GM12878 (cell line): ENCODE measurements around the gene CTRB1. TPM values are rescaled to one million over a fixed set of nuclear protein-coding genes. Genes with fewer than 3 reads are reported as not detected.

Source experiments
- ATAC-seq: fragments of 200-7000 bp; cut with Tn5 transposase; 3 replicates; pipeline ENCODE4 v1.9.1; 2020; ENCODE audit warnings: mild to moderate bottlenecking, moderate library complexity
- BruUV-seq: library from RNA; stranded (reverse); fragments of 400-500 nt; replicated peaks from 2 replicates; lab custom pipeline; 2021; lab: Mats Ljungman, UMichigan
- CTCF ChIA-PET: fragments of 300-600 bp; sonication (Branson Sonifier 250); formaldehyde crosslinking; extraction: SDS; loops from one replicate; lab custom pipeline; 2021; ENCODE audit warnings: inconsistent platforms; lab: Yijun Ruan, JAX
- POLR2A ChIA-PET: fragments of 350-600 bp; formaldehyde crosslinking; extraction: SDS; loops from one replicate; lab custom pipeline; 2021; ENCODE audit warnings: inconsistent platforms; lab: Charles Lee
- RAD21 ChIA-PET: fragments of 300-600 bp; sonication (Branson Sonifier 250); formaldehyde crosslinking; loops from one replicate; lab custom pipeline; 2023; ENCODE audit warnings: antibody characterized with exemption; ENCODE audit not compliant: unreplicated experiment; lab: Charles Lee
- SMC1A ChIA-PET: fragments of 300-600 bp; sonication (Branson Sonifier 250); formaldehyde crosslinking; loops from one replicate; lab custom pipeline; 2023; ENCODE audit not compliant: unreplicated experiment, uncharacterized antibody; lab: Charles Lee
- DNase-seq: peaks from one replicate; pipeline ENCODE4 v3.0.0-alpha.2; 2011; ENCODE audit warnings: low read depth, low spot score
- FAIRE-seq: peaks from 3 replicates; lab custom pipeline; 2011; peaks lifted over from hg19 to GRCh38; lab: Jason Lieb, UNC
- H2AFZ ChIP-seq: 2 replicates; pipeline ENCODE4 v1.6.0; 2011; ENCODE audit warnings: low read depth, low read length, control low read depth; ENCODE audit not compliant: control insufficient read depth
- H3K27ac ChIP-seq: 2 replicates; pipeline ENCODE4 v1.5.1; 2011; ENCODE audit warnings: control low read depth; ENCODE audit not compliant: control insufficient read depth, insufficient read depth
- H3K27me3 ChIP-seq, 2 experiments: replicated peaks in 1 of 2; 2 replicates each; pipeline versions ENCODE4 v1.6.0 to v1.6.1; 2011; ENCODE audit warnings: low read length in 1 of 2; ENCODE audit not compliant: control insufficient read depth in 2 of 2, insufficient read depth in 2 of 2
- H3K36me3 ChIP-seq, 2 experiments: 2 replicates each; pipeline ENCODE4 v1.5.1; 2011; ENCODE audit warnings: low read length in 1 of 2; ENCODE audit not compliant: control insufficient read depth in 2 of 2, insufficient read depth in 2 of 2
- H3K4me1 ChIP-seq: 2 replicates; pipeline ENCODE4 v1.6.1; 2011; ENCODE audit warnings: mild to moderate bottlenecking, low read length, moderate library complexity, mixed read lengths; ENCODE audit not compliant: control insufficient read depth, insufficient read depth
- H3K4me2 ChIP-seq: 2 replicates; pipeline ENCODE4 v1.6.0; 2011; ENCODE audit warnings: control low read depth; ENCODE audit not compliant: control insufficient read depth, insufficient read depth
- H3K4me3 ChIP-seq: fragments of 200-600 bp; sonication (generic); 2 replicates; pipeline ENCODE4 v1.5.1; 2016
- H3K79me2 ChIP-seq: 2 replicates; pipeline ENCODE4 v1.6.0; 2011; ENCODE audit warnings: low read length; ENCODE audit not compliant: control insufficient read depth, insufficient read depth
- H3K9ac ChIP-seq: 2 replicates; pipeline ENCODE4 v1.8.0; 2011; ENCODE audit warnings: low read length, control low read depth, mixed read lengths; ENCODE audit not compliant: control insufficient read depth, insufficient read depth
- H3K9me3 ChIP-seq: replicated peaks from 3 replicates; pipeline ENCODE4 v1.5.1; 2011; ENCODE audit warnings: mild to moderate bottlenecking, low read length; ENCODE audit not compliant: control insufficient read depth, insufficient read depth
- H4K20me1 ChIP-seq: 2 replicates; pipeline ENCODE4 v1.6.0; 2011; ENCODE audit not compliant: control insufficient read depth, insufficient read depth
- ASH2L ChIP-seq: fragments of 300-600, 200-600 bp; sonication (generic); IDR thresholded peaks from 2 replicates; pipeline ENCODE4 v1.6.1; 2017; ENCODE audit warnings: low read depth, mild to moderate bottlenecking, borderline replicate concordance
- CBX3 ChIP-seq: fragments of 200-600 bp; sonication (generic); IDR thresholded peaks from 2 replicates; pipeline ENCODE4 v1.6.1; 2016; ENCODE audit warnings: low read depth, borderline replicate concordance
- CHD1 ChIP-seq: IDR thresholded peaks from 2 replicates; pipeline ENCODE4 v1.6.1; 2012; ENCODE audit warnings: low read depth, low read length, improper control_type of control experiment
- CREM ChIP-seq: IDR thresholded peaks from 2 replicates; pipeline ENCODE4 v1.6.1; 2014; ENCODE audit warnings: antibody characterized with exemption, low read depth
- FOXK2 ChIP-seq: fragments of 450-650 bp; IDR thresholded peaks from 2 replicates; pipeline ENCODE4 v1.6.1; 2017; ENCODE audit warnings: mild to moderate bottlenecking, moderate library complexity
- GABPA ChIP-seq: IDR thresholded peaks from 2 replicates; pipeline ENCODE4 v1.6.1; 2014; ENCODE audit warnings: antibody characterized with exemption, low read depth, mild to moderate bottlenecking, inconsistent platforms
- KLF5 ChIP-seq: fragments of 450-650 bp; IDR thresholded peaks from 2 replicates; pipeline ENCODE4 v1.6.1; 2014; ENCODE audit warnings: mild to moderate bottlenecking; ENCODE audit not compliant: partially characterized antibody
- MEF2A ChIP-seq: IDR thresholded peaks from 2 replicates; pipeline ENCODE4 v1.6.1; 2011; ENCODE audit warnings: low read depth, mild to moderate bottlenecking, low read length, moderate library complexity; ENCODE audit not compliant: insufficient read depth
- NFYA ChIP-seq: IDR thresholded peaks from 2 replicates; pipeline ENCODE4 v1.6.1; 2011; ENCODE audit warnings: low read depth, mild to moderate bottlenecking, low read length, improper control_type of control experiment, borderline replicate concordance
- PAX8 ChIP-seq: fragments of 450-650 bp; IDR thresholded peaks from 2 replicates; pipeline ENCODE4 v1.6.1; 2017; ENCODE audit warnings: mild to moderate bottlenecking, moderate library complexity
- POU2F2 ChIP-seq: IDR thresholded peaks from 3 replicates; pipeline ENCODE4 v1.6.1; 2011; ENCODE audit warnings: low read depth, mild to moderate bottlenecking, low read length, borderline replicate concordance
- RUNX3 ChIP-seq: IDR thresholded peaks from 2 replicates; pipeline ENCODE4 v1.6.1; 2012; ENCODE audit warnings: low read length, inconsistent platforms
- SUPT20H ChIP-seq: IDR thresholded peaks from 2 replicates; pipeline ENCODE4 v1.6.1; 2011; ENCODE audit warnings: low read depth, mild to moderate bottlenecking, low read length, moderate library complexity, borderline replicate concordance; ENCODE audit not compliant: control insufficient read depth
- YY1 ChIP-seq: IDR thresholded peaks from 2 replicates; pipeline ENCODE4 v1.6.1; 2011; ENCODE audit warnings: low read depth, mild to moderate bottlenecking, low read length
- ZNF207 ChIP-seq: fragments of 450-650 bp; IDR thresholded peaks from 2 replicates; pipeline ENCODE4 v1.6.1; 2014; ENCODE audit warnings: antibody characterized with exemption, mild to moderate bottlenecking, borderline replicate concordance
- WGBS: methylation state at CpG from one replicate; pipeline ENCODE4 v1.1.6; 2016; ENCODE audit warnings: low lambda C conversion rate; ENCODE audit not compliant: insufficient replicate concordance, insufficient coverage; ENCODE audit errors: missing lambda C conversion rate; 5-methylcytosine and 5-hydroxymethylcytosine counted together
- in situ Hi-C: fragments of 300-500 bp; cut with MboI; formaldehyde crosslinking; loops from 9 replicates; pipeline ENCODE4 v1.14.3; 2018; ENCODE audit warnings: mixed read lengths
- intact Hi-C: fragments of 100-400 bp; cut with micrococcal nuclease; formaldehyde crosslinking; loops from one replicate; pipeline ENCODE4 v1.14.2; 2022; ENCODE audit not compliant: unreplicated experiment
- polyA plus RNA-seq, 11 experiments: library from polyadenylated mRNA; depleted of rRNA in 4 of 11; unstranded in 6 of 11; stranded (reverse) in 5 of 11; fragments of >200 nt; fragmentation: Nextera tagmentation in 4 of 11; fragmentation: Illumina TruSeq in 1 of 11; extraction: Ambion mirVana in 4 of 11; extraction: Trizol in 1 of 11; gene quantifications; 1 replicate in 1 of 11; 2 replicates in 10 of 11; pipeline versions ENCODE4 v1.2.1 to v1.2.3, GENCODE V29; 2011 to 2016; ENCODE audit warnings: inconsistent platforms in 2 of 11, missing spikeins in 2 of 11, low read depth in 1 of 11
- total RNA-seq, 4 experiments: library from RNA; depleted of rRNA in 3 of 4; stranded (reverse); fragments of >200 nt in 3 of 4; fragmentation: Illumina TruSeq in 1 of 4; extraction: Trizol in 1 of 4; gene quantifications; 2 replicates each; pipeline versions ENCODE4 v1.2.1 to v1.2.3, GENCODE V29; 2013 to 2021
- TF ChIP-seq, protein P1 (sequence below): fragments of 150-350 bp; IDR thresholded peaks from 2 replicates; pipeline ENCODE4 v1.6.1; 2016; ENCODE audit warnings: low read depth, low read length
- TF ChIP-seq, protein P2 (sequence below), 3 experiments: IDR thresholded peaks in 2 of 3; conservative IDR thresholded peaks in 1 of 3; 2 replicates each; pipeline ENCODE4 v1.5.1; 2011; ENCODE audit warnings: low read depth in 3 of 3, low read length in 3 of 3, mild to moderate bottlenecking in 3 of 3, control low read depth in 2 of 3, moderate library complexity in 2 of 3, inconsistent platforms in 1 of 3, mixed read lengths in 1 of 3; ENCODE audit not compliant: control insufficient read depth in 2 of 3, insufficient read depth in 1 of 3; ENCODE audit errors: extremely low read depth in 1 of 3

Gene CTRB1
- total and polyA plus RNA-seq, 10 of the 15 experiments (the other 5 are each of a cell fraction or from before 2014, with no cell fraction given), result 0.28 to 4.4 TPM; not detected in 8

- in situ Hi-C loops, result no loop called here
- no peaks in the 10 kb centered on the region for H3K36me3 ChIP-seq
- SMC1A ChIA-PET, result no interaction called here
- DNase-seq (no peak), FAIRE-seq (no peak), ATAC-seq (no peak)
- BruUV-seq, result no TSS peak
- RAD21 ChIA-PET, result interaction anchor here (0.6 to 1.4 kb wide), 5 partner anchors 21 to 57 kb away, joined by 3 to 6 read pairs (median 3); no protein-coding TSS in a partner anchor
- CTCF ChIA-PET, result interaction anchor here (1.3 to 1.5 kb wide), 2 partner anchors 68 to 119 kb away, joined by 3 to 6 read pairs; no protein-coding TSS in a partner anchor
- no peaks in the 10 kb centered on the region for H4K20me1 ChIP-seq
- 65% methylated on average over 23 of the region's 27 CpGs for WGBS
- no peak for TF ChIP-seq ASH2L
- TF ChIP-seq NFYA, result no peak
- TF ChIP-seq POU2F2, result no peak
- TF ChIP-seq, protein P1, sequence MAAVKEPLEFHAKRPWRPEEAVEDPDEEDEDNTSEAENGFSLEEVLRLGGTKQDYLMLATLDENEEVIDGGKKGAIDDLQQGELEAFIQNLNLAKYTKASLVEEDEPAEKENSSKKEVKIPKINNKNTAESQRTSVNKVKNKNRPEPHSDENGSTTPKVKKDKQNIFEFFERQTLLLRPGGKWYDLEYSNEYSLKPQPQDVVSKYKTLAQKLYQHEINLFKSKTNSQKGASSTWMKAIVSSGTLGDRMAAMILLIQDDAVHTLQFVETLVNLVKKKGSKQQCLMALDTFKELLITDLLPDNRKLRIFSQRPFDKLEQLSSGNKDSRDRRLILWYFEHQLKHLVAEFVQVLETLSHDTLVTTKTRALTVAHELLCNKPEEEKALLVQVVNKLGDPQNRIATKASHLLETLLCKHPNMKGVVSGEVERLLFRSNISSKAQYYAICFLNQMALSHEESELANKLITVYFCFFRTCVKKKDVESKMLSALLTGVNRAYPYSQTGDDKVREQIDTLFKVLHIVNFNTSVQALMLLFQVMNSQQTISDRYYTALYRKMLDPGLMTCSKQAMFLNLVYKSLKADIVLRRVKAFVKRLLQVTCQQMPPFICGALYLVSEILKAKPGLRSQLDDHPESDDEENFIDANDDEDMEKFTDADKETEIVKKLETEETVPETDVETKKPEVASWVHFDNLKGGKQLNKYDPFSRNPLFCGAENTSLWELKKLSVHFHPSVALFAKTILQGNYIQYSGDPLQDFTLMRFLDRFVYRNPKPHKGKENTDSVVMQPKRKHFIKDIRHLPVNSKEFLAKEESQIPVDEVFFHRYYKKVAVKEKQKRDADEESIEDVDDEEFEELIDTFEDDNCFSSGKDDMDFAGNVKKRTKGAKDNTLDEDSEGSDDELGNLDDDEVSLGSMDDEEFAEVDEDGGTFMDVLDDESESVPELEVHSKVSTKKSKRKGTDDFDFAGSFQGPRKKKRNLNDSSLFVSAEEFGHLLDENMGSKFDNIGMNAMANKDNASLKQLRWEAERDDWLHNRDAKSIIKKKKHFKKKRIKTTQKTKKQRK, result no peak
- no peak for TF ChIP-seq PAX8
- no peak for TF ChIP-seq CREM
- no peak for TF ChIP-seq CBX3
- no peak for TF ChIP-seq SUPT20H
- TF ChIP-seq, protein P2, sequence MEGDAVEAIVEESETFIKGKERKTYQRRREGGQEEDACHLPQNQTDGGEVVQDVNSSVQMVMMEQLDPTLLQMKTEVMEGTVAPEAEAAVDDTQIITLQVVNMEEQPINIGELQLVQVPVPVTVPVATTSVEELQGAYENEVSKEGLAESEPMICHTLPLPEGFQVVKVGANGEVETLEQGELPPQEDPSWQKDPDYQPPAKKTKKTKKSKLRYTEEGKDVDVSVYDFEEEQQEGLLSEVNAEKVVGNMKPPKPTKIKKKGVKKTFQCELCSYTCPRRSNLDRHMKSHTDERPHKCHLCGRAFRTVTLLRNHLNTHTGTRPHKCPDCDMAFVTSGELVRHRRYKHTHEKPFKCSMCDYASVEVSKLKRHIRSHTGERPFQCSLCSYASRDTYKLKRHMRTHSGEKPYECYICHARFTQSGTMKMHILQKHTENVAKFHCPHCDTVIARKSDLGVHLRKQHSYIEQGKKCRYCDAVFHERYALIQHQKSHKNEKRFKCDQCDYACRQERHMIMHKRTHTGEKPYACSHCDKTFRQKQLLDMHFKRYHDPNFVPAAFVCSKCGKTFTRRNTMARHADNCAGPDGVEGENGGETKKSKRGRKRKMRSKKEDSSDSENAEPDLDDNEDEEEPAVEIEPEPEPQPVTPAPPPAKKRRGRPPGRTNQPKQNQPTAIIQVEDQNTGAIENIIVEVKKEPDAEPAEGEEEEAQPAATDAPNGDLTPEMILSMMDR (IDR thresholded peaks at IDR 0.05 in 2 of 3, conservative IDR thresholded peaks at IDR 0.05 in 1 of 3; ENCODE audit: control insufficient read depth in 2 of 3, extremely low read depth in 1 of 3, insufficient read depth in 1 of 3, low read depth in 3 of 3, low read length in 3 of 3), result no peak
- TF ChIP-seq CHD1, result no peak
- TF ChIP-seq RUNX3, result no peak
- no peak for TF ChIP-seq KLF5
- no peak for TF ChIP-seq ZNF207
- TF ChIP-seq MEF2A, result no peak
- TF ChIP-seq FOXK2, result no peak
- TF ChIP-seq GABPA, result no peak
- TF ChIP-seq YY1, result no peak
- H3K79me2 ChIP-seq, result peaks cover 9% of the 10 kb centered on the region
- peak overlapping the region; percentile 82 for H3K4me2 ChIP-seq
- H3K4me3 ChIP-seq, result no peak overlapping the region
- peaks cover 13% of the 10 kb centered on the region for H3K4me1 ChIP-seq
- H3K9me3 ChIP-seq, result no peaks in the 10 kb centered on the region; the same call in 2 of the 3 replicates
- H3K9ac ChIP-seq, result no peak overlapping the region
- intact Hi-C loops, result no loop called here
- H2AFZ ChIP-seq, result no peak overlapping the region
- POLR2A ChIA-PET, result no interaction called here
- H3K27ac ChIP-seq, result no peak overlapping the region
- H3K27me3 ChIP-seq, result no peaks in the 10 kb centered on the region; a peak in 1 of 4 replicates
These were observed 48.2 kb downstream of the CTRB1 start for GRCh38 chr16:75266738-75267630.
